HG03439 (cell line): ENCODE results near the gene B4GALT5.
"Not testable (repeated sequence)": the region's sequence is repeated elsewhere in the genome, so short reads cannot be mapped to it uniquely, and the experiment has no call there.

Experiments
- ATAC-seq: cut with Tn5 transposase; IDR thresholded peaks from one replicate; pipeline ENCODE4 v1.9.1; 2021; ENCODE audit warnings: mild to moderate bottlenecking, moderate library complexity; ENCODE audit not compliant: unreplicated experiment

Gene B4GALT5

DNA sequence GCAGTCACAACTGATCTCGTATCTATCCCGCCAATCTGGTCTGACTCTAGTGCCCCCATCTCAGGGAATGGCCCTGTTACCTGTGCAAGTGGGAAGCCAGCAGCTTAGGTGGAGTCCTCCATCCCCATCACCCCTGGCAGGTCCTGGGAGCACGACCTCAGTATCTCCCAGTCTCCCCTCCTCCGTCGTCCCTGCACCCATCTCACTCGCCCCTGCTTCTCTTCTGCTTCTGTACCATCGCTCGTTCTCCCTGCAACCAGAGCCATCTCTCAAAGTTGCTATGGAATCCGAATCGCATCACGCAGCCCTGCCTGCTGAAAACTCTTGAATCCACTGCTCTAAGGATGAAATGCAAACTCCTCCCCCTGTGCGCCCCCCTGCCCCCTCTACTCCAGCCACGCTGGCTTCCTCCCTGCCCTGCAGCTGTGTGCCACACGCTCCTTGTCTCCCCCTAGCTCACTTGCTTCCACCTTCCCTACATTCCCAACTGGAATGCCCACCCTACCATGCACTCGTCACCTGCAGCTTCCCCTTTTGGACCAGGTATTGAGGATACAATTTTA is 81.7 kb downstream of the B4GALT5 start:
- ATAC-seq = no peak

DNA sequence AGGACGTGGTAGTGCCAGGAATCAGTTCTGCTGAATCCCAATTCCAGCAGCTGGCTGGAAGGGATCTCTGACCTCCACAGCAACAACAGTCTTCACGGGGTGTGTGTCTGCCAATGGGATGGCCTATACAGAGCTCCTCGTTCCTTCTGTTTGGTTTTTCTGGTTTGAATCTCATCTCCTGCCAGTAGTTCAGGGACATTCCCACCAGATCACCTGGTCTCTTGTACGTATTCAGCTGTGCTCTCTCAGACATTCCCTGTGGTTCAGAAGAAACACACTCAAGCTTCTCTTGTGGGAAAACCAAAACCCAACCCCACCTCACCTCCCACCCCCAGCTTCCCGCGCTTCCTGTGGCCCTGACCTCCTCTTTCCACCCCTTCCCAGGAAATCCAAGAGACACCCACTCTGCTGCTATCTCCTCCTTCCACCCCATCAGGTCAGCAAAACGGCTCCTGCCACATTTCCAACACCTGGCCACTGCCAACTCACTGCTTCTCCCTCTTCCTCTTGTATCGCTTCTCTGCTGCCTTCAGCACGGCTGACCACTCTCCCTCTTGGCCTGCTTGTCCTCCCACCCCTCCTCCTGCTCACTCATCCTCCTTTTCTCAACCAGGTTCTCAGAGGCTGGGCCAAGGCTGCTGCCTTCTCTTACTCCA is 82.5 kb downstream of the B4GALT5 start:
- ATAC-seq = peak; percentile 29

DNA sequence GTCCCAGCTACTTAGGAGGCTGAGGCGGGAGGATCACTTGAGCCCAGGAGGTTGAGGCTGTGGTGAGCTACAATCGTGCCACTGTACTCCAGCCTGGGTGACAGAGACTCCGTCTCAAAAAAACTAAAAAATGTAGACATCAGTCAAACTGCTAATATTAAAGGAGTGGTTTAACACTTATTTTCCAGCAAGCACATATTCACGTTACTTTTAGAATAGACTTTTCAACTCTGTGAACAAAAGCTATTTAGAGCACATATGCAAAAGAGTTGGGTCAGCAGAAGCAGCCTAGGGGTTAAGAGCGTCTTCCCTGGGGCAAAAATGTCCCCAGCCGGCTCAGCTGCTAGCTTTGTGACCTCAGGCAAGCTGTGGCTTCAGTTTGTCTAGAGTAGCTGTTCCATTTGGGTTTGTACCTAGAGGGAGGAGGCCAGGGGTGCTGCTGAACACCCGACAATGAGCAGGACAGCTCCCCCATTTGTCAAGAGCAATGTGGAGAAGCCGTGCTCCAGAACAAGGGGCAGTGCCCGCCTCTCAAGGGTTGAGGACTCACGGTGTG is 83.2 kb downstream of the B4GALT5 start:
- peak; percentile 75 for ATAC-seq

DNA sequence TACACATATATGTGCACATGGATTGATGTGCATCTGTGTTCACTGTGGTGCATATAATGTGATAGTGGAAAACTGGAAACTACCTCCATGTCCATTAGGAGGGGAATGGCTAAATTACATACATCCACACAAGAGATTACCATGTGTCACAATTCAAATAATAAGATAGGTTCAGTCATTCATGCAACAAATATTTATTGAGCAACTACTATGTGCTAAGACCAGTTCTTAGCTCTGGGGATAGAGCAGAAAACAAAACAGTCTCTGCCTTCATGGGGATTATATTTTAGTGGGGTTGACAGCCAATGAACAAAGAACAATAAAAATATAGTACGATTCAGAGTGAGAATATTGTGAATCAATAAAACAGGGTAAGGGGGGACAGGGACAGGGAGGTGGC is 84.1 kb downstream of the B4GALT5 start:
- no peak for ATAC-seq

DNA sequence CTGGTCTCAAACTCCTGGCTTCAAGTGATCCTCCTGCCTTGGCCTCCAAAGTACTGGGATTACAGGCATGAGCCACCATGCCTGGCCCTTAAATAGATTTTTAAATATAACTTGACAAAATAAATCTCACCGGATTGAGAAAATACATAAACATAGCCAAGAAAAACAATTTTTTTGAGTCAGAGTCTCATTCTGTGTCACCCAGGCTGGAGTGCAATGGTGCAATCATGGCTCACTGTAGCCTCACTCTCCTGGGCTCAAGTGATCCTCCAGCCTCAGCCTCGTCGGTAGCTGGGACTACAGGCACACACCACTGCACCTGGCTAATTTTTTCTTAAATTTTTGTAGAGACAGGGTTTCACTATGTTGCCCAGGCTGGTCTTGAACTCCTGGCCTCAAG is 85.4 kb downstream of the B4GALT5 start:
- not testable (repeated sequence) for ATAC-seq

DNA sequence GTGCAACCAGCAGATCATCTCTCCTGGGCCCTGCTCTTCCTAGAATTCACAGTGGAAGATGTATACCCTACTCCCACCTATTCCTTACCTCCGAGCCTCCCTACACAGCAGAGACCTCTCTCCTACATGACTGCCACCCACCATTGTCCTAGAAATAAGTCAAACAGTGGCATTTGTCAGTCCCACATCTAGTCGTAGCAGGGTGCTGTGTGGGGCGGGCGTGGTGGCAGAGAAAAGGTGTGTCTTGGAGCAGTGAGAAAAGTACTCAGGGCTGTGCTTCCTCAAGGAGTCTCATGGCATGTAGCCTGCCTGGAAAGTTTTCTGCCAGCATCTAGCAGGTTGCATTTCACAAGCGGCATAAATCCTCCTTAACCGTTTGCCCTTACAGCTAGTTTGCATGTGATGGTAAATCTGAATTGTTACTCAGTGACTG is 86.3 kb downstream of the B4GALT5 start:
- no peak for ATAC-seq

- ATAC-seq = not testable (repeated sequence)
Measured at GRCh38 chr20:49624988-49625387, 88.7 kb downstream of the B4GALT5 start.

GRCh38 chr20:49624317-49624716 is 89.4 kb downstream of the B4GALT5 start:
- no peak for ATAC-seq

DNA sequence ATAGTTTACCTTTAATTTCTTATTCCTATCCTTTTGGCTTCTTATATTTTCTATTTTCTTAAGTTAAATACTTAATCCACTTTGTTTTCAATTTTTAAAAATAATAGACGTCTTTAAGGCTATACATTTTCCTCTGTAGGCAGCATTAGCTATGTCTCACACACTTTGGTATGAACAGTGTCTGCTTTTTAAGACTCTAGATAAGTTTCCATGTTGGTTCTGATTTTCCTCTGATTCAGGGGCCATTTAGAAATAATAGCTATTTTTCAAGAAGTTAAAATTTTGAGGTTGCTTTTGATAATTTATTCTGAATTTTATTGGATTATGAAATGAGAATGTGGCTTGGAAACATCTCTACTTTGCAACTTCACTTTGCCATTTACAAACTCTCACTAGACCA is 91.4 kb downstream of the B4GALT5 start:
- ATAC-seq = no peak

DNA sequence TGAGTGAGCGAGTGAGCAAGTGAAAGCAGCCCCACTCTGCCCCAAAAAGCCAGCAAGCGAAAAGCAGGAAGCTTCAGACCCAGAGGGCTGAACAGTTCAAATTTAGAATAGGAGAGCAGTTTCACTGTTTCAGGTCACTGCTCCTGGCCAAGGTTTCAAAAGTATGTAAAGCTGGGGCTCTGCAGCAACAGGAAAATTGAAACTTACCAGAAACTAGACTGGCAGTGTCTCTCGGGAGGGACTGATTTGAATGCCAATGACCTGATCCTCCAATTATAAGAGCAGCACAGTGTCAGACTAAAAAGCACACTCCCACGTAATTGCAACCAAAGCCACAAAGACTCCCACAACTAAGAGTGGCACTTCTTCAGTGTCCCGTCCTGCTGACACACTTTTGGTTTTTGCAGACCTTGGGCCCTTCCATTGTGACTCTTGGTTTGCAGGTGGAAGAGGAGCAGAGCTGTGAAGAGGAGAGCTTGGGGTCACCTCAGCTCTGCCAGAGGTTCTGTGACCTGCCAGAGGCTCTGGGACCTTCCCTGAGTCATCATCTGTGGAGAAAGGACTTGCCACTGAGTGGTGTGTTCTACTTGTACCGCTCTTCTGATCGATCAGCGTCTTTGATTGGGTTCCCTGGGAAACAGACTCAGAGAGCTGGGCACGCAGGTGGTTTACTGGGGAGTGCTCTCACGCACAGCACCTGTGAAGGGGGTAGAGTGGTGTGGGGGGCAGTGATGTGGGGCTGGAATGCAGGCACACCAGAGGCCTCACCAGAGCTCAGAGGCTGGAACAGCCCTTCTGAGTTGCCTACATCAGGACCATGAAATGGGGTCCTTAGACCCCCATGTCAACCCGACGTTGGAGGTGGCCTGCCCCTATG is 93.1 kb downstream of the B4GALT5 start:
- peak; percentile 87 for ATAC-seq

DNA sequence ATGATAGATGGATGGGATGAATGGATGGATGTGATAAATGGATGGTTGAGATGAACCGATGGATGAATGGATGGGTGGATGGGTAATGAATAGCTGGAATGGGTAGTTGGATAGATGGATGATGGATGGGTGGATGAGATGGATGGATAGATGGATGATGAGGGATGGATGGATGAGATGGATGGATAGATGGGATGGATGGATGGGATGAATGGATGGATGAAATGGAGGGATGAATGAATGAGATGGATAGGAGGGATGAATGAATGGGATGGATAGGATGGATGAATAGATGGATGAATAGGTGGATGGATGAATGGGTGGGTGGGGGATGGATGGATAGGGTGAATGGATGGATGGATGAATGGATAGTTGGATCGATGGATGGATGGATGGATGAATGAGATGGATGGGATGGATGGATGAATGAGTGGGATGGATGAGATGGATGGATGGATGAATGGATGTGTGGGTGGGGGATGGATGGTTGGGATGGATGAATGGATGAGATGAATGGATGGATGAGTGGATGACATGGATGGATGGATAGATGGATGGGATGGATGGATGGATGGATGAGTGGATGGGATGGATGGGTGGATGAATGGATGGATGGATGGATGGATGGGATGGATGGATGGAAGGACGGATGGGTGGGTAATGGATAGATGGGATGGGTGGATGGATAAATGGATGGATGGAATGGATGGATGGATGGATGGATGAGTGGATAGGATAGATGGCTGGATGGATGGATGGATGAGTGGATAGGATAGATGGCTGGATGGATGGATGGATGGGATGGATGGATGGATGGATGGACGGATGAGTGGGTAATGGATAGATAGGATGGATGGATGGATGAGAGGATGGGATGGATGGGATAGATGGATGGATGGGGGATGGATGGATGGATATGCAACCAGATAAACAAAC is 94.3 kb downstream of the B4GALT5 start:
- no peak for ATAC-seq

GRCh38 chr20:49618289-49618688 is 95.4 kb downstream of the B4GALT5 start:
- ATAC-seq = no peak

- ATAC-seq = not testable (repeated sequence)
Measured at GRCh38 chr20:49617394-49617793, 96.3 kb downstream of the B4GALT5 start.

GRCh38 chr20:49616154-49617007 is 97.3 kb downstream of the B4GALT5 start:
- ATAC-seq = no peak

- no peak for ATAC-seq
Measured at GRCh38 chr20:49615401-49616153, 98.1 kb downstream of the B4GALT5 start.

DNA sequence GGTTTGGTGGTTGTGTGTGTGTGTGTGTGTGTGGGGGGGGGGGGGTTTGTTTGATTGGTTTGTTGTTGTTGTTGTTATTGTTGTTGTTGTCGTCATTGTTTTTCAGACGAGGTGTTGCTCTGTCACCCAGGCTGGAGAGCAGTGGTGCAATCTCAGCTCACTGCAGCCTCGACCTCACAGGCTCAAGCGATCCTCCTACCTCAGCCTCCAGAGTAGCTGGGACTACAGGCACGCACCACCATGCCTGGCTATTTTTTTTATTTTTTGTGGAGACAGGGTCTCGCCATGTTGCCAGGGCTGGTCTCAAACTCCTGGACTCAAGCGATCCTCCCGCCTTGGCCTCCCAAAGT is 98.7 kb downstream of the B4GALT5 start:
- not testable (repeated sequence) for ATAC-seq

GRCh38 chr20:49614338-49615050 is 99.2 kb downstream of the B4GALT5 start:
- no peak for ATAC-seq

DNA sequence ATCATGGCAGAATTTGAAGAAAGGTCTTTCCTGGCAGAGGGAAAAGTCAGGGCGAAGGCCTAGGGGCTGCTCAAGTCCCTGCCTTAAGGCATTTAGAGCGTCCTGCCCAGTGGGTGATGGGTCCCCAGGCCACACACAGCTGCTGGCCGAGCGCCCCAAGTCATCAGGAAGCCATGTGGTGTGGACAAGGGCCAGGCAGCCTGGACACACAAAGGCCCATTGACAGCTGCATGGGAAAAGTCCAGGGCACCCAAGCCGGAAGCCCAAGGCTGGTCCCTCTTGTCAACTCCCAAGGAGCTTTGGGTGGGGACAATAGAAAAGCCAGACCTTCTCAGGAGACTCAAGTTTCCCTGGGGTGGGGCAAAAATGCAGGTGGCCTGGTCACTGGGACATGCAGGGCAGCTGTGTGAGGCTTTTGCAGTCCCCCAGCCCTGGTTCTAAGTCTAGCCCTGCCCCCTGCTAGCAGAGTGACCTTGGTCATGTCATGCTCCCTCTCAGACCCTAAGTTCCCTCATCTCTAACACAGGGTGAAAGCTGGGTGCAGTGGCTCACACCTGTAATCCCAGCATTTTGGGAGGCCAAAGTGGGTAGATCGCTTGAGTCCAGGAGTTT is 101.4 kb downstream of the B4GALT5 start:
- ATAC-seq = no peak
